ENCODE data around the gene D2HGDH. TPM values are rescaled to one million over a fixed set of nuclear protein-coding genes. Genes with fewer than 3 reads are reported as not detected.

Gene D2HGDH
- total and polyA plus RNA-seq, 2 of the 8 experiments (the other 6 are each of a cell fraction or from before 2014, with no cell fraction given), result 3.4 to 8.1 TPM

- TF ChIP-seq RNF2 (IDR thresholded peaks at IDR 0.05; ENCODE audit: borderline replicate concordance, low read depth, low read length, missing control alignments, poor library complexity, severe bottlenecking), result no peak
- TF ChIP-seq USF2 (IDR thresholded peaks at IDR 0.05; ENCODE audit: low read length), result no peak
- TF ChIP-seq JUN (IDR thresholded peaks at IDR 0.05; ENCODE audit: low read depth, low read length), result no peak
Measured at GRCh38 chr2:241762321-241762932, 28.0 kb downstream of the D2HGDH start (continued).
